ENCODE measurements around the gene TTC27. TPM values are rescaled to one million over a fixed set of nuclear protein-coding genes. Genes with fewer than 3 reads are reported as not detected.
"Not testable (repeated sequence)": the region's sequence is repeated elsewhere in the genome, so short reads cannot be mapped to it uniquely, and the experiment has no call there.

Gene TTC27
- total RNA-seq, 1 experiment from 2014 or later: 22.4 TPM

DNA sequence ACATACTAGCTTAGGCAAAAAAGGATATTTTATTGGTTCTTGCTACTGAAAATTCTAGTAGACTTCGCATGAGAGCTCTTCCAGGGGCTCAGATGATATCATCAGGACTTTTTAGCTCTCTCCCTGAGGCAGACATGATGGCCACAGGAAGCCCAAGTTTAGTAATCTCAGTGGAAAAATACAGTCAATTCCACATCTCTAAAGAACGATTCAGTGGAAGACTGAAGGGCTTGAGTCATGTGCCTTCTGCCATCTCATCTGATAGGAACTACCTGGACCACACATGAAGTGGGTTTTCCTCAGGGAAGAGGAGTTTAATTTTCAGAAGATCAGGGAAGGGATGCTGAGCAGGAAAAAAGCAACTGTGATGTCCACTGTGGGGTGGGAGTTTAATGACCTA lies 117.3 kb downstream of the TTC27 start:
- in situ Hi-C loops (cut with HindIII; ENCODE audit: low sequenced_read_pairs): no loop called here
- no peak for DNase-seq (ENCODE audit: low spot score)

DNA sequence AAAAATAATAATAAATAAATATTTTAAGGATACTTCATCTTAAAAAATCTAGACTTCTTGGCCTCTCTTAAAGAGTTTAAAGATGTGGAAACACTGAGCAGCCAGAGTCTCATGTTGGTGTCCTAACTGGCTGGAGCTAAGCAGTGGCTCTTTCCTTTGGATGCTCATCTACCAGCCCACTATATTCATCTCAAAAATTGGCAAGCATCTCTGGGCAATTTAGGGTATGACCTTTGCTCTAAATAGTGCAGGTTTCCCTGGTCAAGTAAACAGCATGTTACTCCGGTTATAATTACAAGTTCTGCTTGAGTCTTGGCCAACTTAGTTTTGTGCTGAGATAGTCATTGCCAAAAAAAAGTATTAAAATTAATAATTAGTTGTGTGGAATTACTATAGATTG lies 117.8 kb downstream of the TTC27 start:
- DNase-seq (ENCODE audit: low spot score): no peak
- in situ Hi-C loops (cut with HindIII; ENCODE audit: low sequenced_read_pairs): no loop called here

DNA sequence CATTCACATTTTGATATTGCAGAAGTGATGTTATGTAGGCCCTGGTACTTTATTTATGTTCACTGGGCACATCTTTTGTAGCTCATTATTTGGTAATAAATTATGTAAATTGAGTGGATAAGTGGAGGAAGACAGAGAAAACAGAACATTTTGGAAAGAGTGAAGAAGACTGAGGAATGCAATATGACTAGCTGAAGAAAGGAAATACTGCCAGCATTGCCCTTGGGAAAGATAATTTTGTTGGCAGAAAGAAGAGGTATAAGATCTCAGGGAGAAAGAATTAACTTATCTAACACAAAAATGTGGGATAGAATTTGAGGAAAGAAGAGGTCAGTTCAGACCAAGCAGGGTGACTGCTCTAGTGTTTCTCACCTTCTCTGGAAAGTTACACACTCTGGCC lies 118.8 kb downstream of the TTC27 start:
- no peak for DNase-seq (ENCODE audit: low spot score)
- in situ Hi-C loops (cut with HindIII; ENCODE audit: low sequenced_read_pairs): no loop called here

DNA sequence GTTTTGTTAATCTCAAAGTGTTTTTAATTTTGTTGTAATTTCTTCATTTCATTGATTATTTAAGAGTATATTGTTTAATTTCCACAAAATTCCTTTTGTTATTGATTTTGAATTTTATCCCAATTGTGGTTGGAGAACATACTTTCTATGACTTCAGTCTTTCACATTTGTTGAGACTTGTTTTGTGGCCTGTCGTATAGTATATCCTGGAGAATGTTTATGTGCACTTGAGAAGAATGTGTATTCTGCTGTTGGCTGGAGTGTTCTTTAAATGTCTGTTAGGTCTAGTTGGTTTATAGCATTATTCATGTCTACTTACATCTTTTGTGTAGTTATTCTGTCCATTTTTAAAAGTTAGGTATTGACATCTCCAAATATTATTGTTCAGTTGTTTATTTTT lies 120.3 kb downstream of the TTC27 start:
- DNase-seq (ENCODE audit: low spot score): no peak
- in situ Hi-C loops (cut with HindIII; ENCODE audit: low sequenced_read_pairs): no loop called here

DNA sequence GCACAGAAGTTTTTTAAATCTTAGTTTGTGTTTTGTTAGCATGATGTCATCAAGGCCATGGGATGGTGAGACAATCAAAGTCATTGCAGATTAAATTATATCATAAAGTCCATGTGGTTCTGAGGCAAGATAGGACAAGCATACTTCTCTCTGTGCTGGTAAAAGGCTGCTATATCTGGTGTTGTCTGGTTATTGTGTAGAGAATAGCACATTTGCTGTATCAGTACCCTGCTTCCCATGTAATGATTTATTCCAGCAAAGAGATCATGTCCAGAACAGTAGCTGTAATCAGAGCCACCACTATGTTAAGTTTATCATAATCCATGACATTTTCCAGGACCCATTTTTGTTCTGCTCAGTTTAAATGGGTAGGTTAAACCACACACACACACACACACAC lies 123.0 kb downstream of the TTC27 start:
- in situ Hi-C loops (cut with HindIII; ENCODE audit: low sequenced_read_pairs): no loop called here
- no peak for DNase-seq (ENCODE audit: low spot score)

DNA sequence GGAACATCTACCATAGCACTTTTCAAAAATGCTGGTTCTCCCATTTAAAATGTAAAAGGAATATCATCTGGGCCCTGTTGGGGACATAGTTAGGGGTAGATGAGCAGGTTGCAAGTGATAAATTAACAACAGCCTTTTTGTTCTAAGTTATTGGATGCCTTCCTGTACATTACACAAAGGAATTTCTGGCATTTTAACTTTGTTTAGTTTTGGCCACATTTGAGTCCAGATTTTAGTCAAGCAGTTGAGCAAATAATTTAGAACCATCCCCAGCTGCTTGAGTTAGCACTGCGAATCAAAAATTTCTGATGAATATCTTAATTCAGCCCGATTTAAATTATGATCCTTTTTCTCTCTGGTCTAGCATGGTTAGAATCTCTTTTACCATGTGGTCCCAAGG lies 124.4 kb downstream of the TTC27 start:
- DNase-seq (ENCODE audit: low spot score): no peak
- in situ Hi-C loops (cut with HindIII; ENCODE audit: low sequenced_read_pairs): no loop called here

DNA sequence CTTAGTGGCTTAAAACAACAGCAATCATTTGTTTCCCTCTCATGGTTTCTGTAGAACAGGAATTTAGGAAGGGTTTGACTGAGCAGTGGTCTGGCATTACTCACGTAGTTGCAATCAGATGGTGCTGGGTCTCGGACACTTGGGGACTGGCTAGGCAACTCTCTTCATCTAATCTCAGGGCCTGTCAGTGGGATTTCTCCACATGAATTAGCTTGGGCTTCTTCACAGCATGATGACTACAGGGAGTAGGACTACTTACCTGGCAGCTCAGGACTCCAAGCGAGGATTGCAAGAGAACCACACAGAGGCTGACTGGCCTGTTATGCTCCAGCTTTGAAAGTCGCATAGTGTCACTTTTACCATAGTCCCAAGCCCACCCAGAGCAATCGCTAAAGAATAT lies 125.1 kb downstream of the TTC27 start:
- in situ Hi-C loops (cut with HindIII; ENCODE audit: low sequenced_read_pairs): no loop called here
- DNase-seq (ENCODE audit: low spot score): no peak

DNA sequence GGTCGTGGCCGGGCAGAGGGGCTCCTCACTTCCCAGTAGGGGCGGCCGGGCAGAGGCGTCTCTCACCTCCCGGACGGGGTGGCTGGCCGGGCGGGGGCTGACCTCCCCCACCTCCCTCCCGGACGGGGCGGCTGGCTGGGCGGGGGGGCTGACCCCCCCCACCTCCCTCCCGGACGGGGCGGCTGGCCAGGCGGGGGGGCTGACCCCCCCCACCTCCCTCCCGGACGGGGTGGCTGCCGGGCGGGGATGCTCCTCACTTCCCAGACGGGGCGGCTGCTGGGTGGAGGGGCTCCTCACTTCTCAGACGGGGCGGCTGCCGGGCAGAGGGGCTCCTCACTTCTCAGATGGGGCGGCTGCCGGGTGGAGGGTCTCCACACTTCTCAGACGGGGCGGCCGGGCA lies 126.8 kb downstream of the TTC27 start:
- DNase-seq (ENCODE audit: low spot score); in situ Hi-C loops (cut with HindIII; ENCODE audit: low sequenced_read_pairs): not testable (repeated sequence)

DNA sequence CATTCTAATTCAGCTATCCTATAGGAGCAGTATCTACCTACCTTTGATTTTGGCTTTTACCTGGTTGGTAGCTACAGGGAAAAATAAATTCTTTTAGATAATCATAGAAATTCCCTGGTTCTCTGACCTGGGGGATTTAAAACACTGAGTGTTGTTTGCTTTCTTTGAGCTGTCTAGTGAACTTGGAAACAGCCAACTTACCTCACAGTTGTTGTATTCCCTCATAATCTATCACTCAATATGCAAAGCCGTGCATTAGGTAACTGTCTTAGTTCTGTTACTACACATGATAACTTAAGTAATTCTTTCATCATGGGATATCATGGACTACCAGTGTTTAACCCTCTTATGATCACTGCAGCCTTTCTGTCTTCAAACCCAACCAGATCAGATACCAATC lies 127.8 kb downstream of the TTC27 start:
- DNase-seq (ENCODE audit: low spot score): no peak
- in situ Hi-C loops (cut with HindIII; ENCODE audit: low sequenced_read_pairs): no loop called here

DNA sequence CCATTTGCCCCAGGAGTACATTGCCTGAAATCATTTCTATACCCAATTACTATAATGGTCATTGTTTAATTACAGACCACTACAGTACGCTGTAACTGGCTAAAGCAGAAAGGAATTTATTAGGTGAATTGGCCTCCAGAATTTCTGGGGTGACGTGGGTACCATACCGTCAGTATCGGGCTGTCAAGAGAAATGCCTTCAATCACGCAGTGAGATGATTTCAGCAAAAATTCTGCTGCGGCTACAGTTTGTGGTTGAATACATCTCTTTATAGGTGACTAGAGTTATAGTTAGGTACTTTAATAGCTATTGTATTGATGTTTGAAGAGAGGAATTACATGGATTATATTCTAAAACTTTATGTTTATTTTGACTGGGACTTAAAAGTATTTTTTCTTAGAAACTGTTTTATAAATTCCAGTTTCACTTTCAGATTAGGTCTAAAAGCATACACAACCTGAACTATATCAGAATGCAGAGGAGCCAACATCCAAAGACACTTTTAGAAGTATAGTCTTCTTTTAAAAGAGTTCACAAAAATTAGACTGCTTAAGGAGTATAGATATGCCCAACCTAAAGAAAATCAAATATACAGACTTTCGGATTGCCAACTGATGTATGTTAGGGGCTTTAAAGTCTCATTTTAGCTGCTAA lies 128.4 kb downstream of the TTC27 start:
- in situ Hi-C loops (cut with HindIII; ENCODE audit: low sequenced_read_pairs): no loop called here
- no peak for DNase-seq (ENCODE audit: low spot score)

DNA sequence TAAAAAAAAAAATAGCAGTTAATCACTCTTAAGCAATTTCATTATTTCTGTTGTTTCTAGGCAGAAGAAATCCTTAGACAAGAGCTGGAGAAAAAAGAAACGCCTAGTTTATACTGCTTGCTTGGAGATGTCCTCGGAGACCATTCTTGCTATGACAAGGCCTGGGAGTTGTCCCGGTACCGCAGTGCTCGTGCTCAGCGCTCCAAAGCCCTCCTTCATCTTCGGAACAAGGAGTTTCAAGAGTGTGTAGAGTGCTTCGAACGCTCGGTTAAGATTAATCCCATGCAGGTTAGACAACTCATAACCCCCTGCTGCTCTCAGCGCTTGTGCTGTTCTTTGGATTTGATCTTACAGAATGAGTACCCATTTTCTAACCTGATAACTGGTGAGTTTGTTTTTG lies 130.4 kb downstream of the TTC27 start:
- in situ Hi-C loops (cut with HindIII; ENCODE audit: low sequenced_read_pairs): no loop called here
- DNase-seq (ENCODE audit: low spot score): no peak

DNA sequence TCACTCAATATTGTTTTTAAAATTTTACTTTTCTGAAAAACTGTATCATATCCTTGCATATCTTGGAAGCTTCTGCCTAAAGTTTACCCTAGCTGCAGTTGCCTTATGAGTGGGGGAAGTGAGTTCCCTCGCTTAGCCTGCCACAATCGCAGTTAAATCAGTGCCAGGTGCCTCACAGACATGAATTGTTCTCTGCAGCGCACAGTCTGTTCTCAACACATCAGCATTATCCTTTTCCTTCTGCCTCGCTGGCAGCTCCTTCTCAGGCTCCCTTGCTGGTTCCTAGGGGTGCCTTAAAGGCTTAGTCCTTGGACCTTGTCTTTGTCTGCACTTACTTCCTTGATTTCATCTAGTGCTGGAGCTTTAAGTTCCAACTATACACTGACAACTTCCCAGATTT lies 132.8 kb downstream of the TTC27 start:
- no peak for DNase-seq (ENCODE audit: low spot score)
- in situ Hi-C loops (cut with HindIII; ENCODE audit: low sequenced_read_pairs): no loop called here

DNA sequence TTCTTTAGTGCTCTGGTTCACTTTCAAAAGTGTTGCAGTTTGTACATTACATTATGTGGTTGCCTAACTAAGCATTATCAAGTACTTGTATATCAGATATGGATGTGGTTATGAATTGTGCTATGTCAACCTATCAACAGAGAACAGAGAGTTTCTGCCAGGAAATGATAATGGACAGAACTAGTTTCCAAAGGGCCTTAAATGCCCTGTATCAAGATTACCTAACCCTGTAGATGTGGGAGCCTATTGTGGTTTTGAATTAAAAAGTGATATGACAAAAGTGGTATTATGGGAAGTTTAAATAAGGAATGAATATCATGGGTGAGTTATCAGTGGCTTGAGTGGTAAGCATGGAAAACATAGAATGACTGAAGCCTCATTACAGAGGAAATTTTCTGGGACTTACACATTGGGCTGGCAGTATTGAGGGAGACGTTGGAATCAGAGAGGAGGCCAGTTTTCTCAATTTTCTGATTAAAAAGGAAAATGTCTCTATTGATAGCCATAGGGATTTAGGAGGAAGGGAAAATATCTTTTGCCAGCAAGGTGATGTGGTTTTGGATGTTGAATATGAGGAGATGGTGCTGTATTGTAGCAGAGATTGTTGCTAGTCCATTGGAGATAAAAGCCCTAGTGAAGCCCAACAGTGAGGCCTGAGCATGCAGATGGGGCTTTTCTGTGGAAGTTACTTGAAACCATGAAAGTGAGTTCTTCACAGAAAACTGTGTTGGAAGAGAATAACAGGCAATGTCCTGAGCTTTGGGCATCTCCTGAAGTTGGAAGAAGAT lies 140.7 kb downstream of the TTC27 start:
- DNase-seq (ENCODE audit: low spot score): no peak
- in situ Hi-C loops (cut with HindIII; ENCODE audit: low sequenced_read_pairs): no loop called here

DNA sequence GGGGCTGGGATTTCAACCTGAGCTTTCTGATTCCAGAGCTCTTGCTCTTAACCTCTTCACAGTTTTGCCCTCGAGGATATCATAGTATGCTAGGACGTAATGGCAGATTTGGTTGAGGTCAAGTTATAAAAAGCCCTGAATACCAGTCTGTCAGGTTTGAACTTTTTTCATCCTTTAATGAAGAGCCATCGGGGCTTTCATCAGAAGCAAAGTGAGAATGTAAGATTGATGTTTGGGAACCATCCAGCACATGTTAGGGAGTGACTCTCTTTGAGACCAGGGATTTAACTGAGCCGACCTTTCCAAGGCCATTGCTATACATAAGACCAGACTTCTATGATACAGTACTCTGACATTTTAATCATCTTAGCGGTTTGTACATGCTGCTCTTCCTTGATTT lies 142.5 kb downstream of the TTC27 start:
- in situ Hi-C loops (cut with HindIII; ENCODE audit: low sequenced_read_pairs): no loop called here
- no peak for DNase-seq (ENCODE audit: low spot score)

DNA sequence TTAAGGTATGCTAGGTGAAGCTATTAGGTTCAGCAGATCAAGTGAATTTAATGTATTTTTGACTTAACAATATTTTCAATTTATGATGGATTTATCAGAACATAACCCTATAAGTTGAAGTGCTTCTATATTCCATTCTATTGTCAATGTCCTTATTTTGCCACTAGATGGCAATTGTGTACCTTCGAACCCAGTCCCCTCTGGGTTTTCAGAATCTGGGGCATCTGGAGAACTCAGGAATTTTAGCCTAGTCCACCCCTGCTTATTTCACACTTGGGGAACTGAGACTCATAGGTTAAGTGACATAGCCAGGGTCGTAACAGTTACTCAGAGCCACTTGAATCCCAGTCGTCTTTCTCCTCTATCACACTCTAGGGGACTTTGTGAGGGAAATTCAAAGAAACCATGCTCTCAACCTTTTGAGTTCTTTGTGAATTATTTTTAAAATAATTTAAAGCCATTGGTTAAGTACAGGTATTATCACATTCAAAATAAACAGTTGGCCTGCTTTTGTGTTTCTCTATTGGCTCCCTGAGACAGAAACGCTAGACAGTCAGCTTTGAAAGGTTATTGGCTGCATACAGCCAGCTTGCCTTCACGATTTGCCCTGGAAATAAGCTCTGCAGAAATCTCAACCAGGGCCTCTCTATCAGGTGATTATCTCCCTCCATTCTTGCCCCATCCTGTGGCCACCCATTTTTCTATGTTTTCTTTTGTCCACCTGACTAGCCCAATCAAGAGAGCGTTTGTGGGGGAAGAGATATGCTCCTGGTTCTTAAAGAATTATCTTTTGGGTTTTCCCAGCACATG lies 145.0 kb downstream of the TTC27 start:
- DNase-seq (ENCODE audit: low spot score): peak; percentile 39
- in situ Hi-C loops (cut with HindIII; ENCODE audit: low sequenced_read_pairs): no loop called here

DNA sequence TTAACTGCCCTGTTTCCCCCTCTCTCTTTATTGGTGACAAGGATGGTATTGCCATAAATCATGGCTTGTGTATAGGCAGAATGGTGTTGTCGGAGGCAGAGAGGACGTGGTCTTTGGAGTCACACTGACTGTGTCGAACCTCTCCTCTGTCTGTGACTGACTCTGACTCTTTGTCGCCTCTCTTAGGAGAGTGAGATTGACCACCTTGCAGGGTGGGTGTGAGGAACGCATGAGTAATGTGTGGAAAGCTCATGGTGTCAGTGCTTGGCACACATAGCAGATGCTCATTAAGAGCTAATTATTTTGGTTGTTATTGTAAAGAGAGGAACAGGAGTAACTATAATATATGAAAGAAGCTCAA lies 145.6 kb downstream of the TTC27 start:
- no peak for DNase-seq (ENCODE audit: low spot score)
- in situ Hi-C loops (cut with HindIII; ENCODE audit: low sequenced_read_pairs): no loop called here

DNA sequence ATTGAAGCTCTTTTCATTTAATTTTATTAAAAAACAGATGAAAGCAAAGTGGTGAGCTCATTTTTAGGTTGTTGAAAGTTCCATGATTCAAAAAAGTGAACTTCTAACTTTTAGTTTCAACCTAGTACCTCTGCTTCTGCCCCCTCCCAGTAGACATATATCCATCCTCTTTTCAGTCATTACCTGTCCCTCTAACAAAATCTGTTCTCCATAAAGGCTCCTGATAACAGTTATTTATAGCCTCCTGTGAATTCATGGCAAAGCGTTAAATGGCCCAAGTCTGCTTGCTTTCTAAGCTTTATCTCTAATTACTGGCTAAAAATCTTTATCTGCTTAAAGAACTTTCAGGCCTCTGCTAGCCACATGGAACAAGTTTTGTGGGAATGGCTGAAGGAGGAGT lies 148.1 kb downstream of the TTC27 start:
- in situ Hi-C loops (cut with HindIII; ENCODE audit: low sequenced_read_pairs): no loop called here
- no peak for DNase-seq (ENCODE audit: low spot score)

DNA sequence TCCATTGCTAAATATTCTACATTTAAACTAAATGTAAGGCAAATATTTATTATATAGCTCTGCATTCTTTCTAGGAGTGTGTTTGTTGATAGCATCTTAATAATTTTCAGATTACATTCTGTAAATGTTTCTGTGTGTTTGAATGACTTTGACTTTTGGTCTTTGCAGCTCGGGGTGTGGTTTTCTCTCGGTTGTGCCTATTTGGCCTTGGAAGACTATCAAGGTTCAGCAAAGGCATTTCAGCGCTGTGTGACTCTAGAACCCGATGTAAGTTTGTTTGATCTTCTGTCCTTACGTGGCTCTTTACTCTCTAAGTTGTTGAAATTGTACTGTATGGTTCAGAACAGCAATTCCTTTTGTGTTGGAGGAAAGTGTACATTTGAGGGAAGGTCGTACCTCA lies 149.9 kb downstream of the TTC27 start:
- DNase-seq (ENCODE audit: low spot score): no peak
- in situ Hi-C loops (cut with HindIII; ENCODE audit: low sequenced_read_pairs): no loop called here

DNA sequence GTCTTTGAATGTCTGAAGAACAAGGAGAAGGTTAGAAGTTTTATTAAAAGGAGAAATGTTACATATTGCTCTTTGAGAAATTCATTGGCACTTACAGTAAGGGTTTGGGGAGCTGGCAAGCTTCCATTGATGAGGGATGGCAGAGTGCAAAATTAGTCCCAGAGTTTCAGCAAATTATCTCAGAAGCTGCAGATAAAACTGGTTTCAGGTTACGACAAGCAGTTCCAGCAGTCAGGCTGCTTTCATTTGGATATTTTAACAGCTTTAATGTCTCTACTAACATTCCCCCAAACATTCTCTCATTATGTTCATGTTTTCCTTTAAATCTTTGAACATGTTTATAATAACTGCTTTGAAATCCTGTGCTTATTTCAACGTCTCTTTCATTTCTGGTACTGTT lies 153.1 kb downstream of the TTC27 start:
- in situ Hi-C loops (cut with HindIII; ENCODE audit: low sequenced_read_pairs): no loop called here

DNA sequence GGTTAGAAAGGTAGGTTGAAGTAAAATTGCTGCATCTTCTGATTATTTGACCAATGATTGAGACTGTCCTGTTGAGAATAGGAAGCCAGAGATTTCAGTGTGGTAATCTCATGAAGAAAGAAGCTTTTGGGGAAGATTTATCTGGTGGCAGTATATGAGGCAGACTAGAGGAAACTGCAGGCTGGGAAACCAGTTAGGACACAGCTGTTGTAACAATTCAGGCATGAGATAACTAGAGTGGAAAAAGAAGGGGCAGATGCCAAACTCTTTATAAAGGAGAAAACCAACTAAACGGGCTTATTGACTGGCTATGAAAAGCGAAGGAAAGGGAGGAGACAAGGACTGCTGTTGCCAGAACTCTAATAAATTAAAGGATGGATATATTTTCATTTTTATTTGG lies 155.6 kb downstream of the TTC27 start:
- DNase-seq (ENCODE audit: low spot score): no peak
- in situ Hi-C loops (cut with HindIII; ENCODE audit: low sequenced_read_pairs): no loop called here

More for the DNA sequence above, 153.1 kb downstream of the TTC27 start:
- no peak for DNase-seq (ENCODE audit: low spot score)
